OCI-LY7 (cell line): ENCODE data around the gene DNAJB5. TPM values are rescaled to one million over a fixed set of nuclear protein-coding genes. Genes with fewer than 3 reads are reported as not detected.

Experiments
- BruUV-seq: library from RNA; stranded (reverse); fragments of 400-500 nt; replicated peaks from 2 replicates; lab custom pipeline; 2021; lab: Mats Ljungman, UMichigan
- CTCF ChIA-PET: fragments of 300-600 bp; sonication (Branson Sonifier 250); formaldehyde crosslinking; loops from one replicate; lab custom pipeline; 2022; ENCODE audit warnings: antibody characterized with exemption; ENCODE audit not compliant: unreplicated experiment; lab: Charles Lee
- POLR2A ChIA-PET: fragments of 300-600 bp; sonication (Branson Sonifier 250); formaldehyde crosslinking; loops from one replicate; lab custom pipeline; 2022; ENCODE audit warnings: antibody characterized with exemption; lab: Charles Lee
- DNase-seq: peaks from one replicate; pipeline ENCODE4 v3.0.0-alpha.2; 2015; ENCODE audit warnings: low spot score
- H2AFZ ChIP-seq: fragments of 200-600 bp; sonication (generic), shearing (Covaris generic); 2 replicates; pipeline ENCODE4 v1.6.1; 2014; ENCODE audit warnings: mild to moderate bottlenecking, antibody characterized with exemption, low read length, moderate library complexity
- H3K27ac ChIP-seq: fragments of 200-600 bp; sonication (generic); 2 replicates; pipeline ENCODE4 v1.5.1; 2014; ENCODE audit warnings: mixed run types, low read depth, mild to moderate bottlenecking, moderate library complexity, low read length, inconsistent platforms; ENCODE audit not compliant: poor library complexity, severe bottlenecking
- H3K36me3 ChIP-seq: fragments of 200-600 bp; sonication (generic); 2 replicates; pipeline ENCODE4 v1.6.1; 2014; ENCODE audit warnings: mild to moderate bottlenecking, antibody characterized with exemption, low read length, moderate library complexity, mixed read lengths; ENCODE audit not compliant: insufficient read depth
- H3K4me1 ChIP-seq: fragments of 200-600 bp; sonication (generic); 2 replicates; pipeline ENCODE4 v1.5.1; 2014; ENCODE audit warnings: mild to moderate bottlenecking, low read length; ENCODE audit not compliant: insufficient read depth, poor library complexity, severe bottlenecking
- H3K4me2 ChIP-seq: fragments of 200-600 bp; sonication (generic); 2 replicates; pipeline ENCODE4 v1.6.1; 2014; ENCODE audit warnings: mild to moderate bottlenecking, low read length
- H3K4me3 ChIP-seq: fragments of 200-600 bp; sonication (generic); 2 replicates; pipeline ENCODE4 v1.5.1; 2014; ENCODE audit warnings: mild to moderate bottlenecking, low read depth, low read length; ENCODE audit not compliant: poor library complexity, severe bottlenecking
- H3K79me2 ChIP-seq: fragments of 200-600 bp; sonication (generic); 2 replicates; pipeline ENCODE4 v1.6.1; 2016; ENCODE audit warnings: low read depth, mild to moderate bottlenecking, low read length, moderate library complexity, mixed read lengths; ENCODE audit not compliant: insufficient read depth
- H3K9me2 ChIP-seq: fragments of 200-600 bp; sonication (generic); 2 replicates; pipeline ENCODE4 v1.6.1; 2016; ENCODE audit warnings: mild to moderate bottlenecking, low read length, mixed read lengths; ENCODE audit not compliant: insufficient read depth
- H3K9me3 ChIP-seq: fragments of 200-600 bp; sonication (generic); 2 replicates; pipeline ENCODE4 v1.6.1; 2014; ENCODE audit warnings: mild to moderate bottlenecking, mixed run types, low read length, mixed read lengths
- H4K20me1 ChIP-seq: fragments of 200-600 bp; sonication (generic); 2 replicates; pipeline ENCODE4 v1.6.1; 2014; ENCODE audit warnings: mild to moderate bottlenecking, antibody characterized with exemption, low read length, moderate library complexity, mixed read lengths; ENCODE audit not compliant: insufficient read depth
- CTCF ChIP-seq: fragments of 200-600 bp; sonication (generic); conservative IDR thresholded peaks from 2 replicates; pipeline ENCODE4 v1.5.1; 2014; ENCODE audit warnings: mild to moderate bottlenecking, antibody characterized with exemption, low read length, moderate library complexity, mixed read lengths
- EZH2phosphoT487 ChIP-seq: fragments of 200-600 bp; sonication (generic); IDR thresholded peaks from 2 replicates; pipeline ENCODE4 v1.6.1; 2018; ENCODE audit warnings: low read depth, borderline replicate concordance, mild to moderate bottlenecking, mixed run types, antibody characterized with exemption, low read length, moderate library complexity, mixed read lengths
- intact Hi-C: fragments of 100-400 bp; cut with micrococcal nuclease; formaldehyde crosslinking; loops from one replicate; pipeline ENCODE4 v1.10.0; 2022; ENCODE audit not compliant: unreplicated experiment
- total RNA-seq, 2 experiments: library from RNA; depleted of rRNA in 1 of 2; stranded (reverse); fragments of >200 nt in 1 of 2; shearing (Covaris generic) in 1 of 2; gene quantifications; 2 replicates each; pipeline ENCODE4 v1.2.3, GENCODE V29; 2014 to 2022

The DNAJB5 gene
- total RNA-seq, 2 experiments from 2014 or later, result 5.1 to 5.8 TPM

- peaks cover 55% of the 10 kb centered on the region for H3K4me1 ChIP-seq
- TF ChIP-seq CTCF (no peak), EZH2phosphoT487 (no peak)
- no peak overlapping the region for H3K27ac ChIP-seq
- no peaks in the 10 kb centered on the region for H3K9me3 ChIP-seq
- no peaks in the 10 kb centered on the region for H4K20me1 ChIP-seq
- peak overlapping the region; percentile 79 for H3K4me3 ChIP-seq
- peak overlapping the region; percentile 62; the same call in 1 of the 2 replicates for H2AFZ ChIP-seq
- CTCF ChIA-PET, result interaction anchor here (0.6 kb wide), 1 partner anchor 61 kb away, joined by 5 read pairs; no protein-coding TSS in a partner anchor
- H3K79me2 ChIP-seq, result no peaks in the 10 kb centered on the region
- peak; percentile 37 for DNase-seq
- no TSS peak for BruUV-seq
- POLR2A ChIA-PET, result interaction anchor here (0.5 to 1.9 kb wide), 3 partner anchors 37 to 376 kb away, joined by 3 to 5 read pairs (median 4); no protein-coding TSS in a partner anchor
- H3K36me3 ChIP-seq, result no peaks in the 10 kb centered on the region
- H3K4me2 ChIP-seq, result peak overlapping the region; percentile 77
- intact Hi-C loops, result loop anchor here (1.0 to 5.0 kb wide), 4 partner anchors 82 to 172 kb away; partner anchors contain the start of genes ATOSB, STOML2, UNC13B and VCP
- H3K9me2 ChIP-seq, result no peaks in the 10 kb centered on the region
These were observed 546 bp downstream of the DNAJB5 start for GRCh38 chr9:34989946-34990635.

GRCh38 chr9:34990908-34991606 lies 1.5 kb downstream of the DNAJB5 start:
- H3K4me2 ChIP-seq, result no peak overlapping the region
- CTCF ChIA-PET, result no interaction called here
- H3K27ac ChIP-seq, result no peak overlapping the region
- H4K20me1 ChIP-seq, result no peaks in the 10 kb centered on the region
- H2AFZ ChIP-seq, result no peak overlapping the region
- POLR2A ChIA-PET, result interaction anchor here (1.9 kb wide), 1 partner anchor 36 kb away, joined by 5 read pairs; no protein-coding TSS in a partner anchor
- no peak for TF ChIP-seq CTCF
- no peak for TF ChIP-seq EZH2phosphoT487
- no peaks in the 10 kb centered on the region for H3K36me3 ChIP-seq
- no peak for DNase-seq
- peaks cover 46% of the 10 kb centered on the region for H3K4me1 ChIP-seq
- intact Hi-C loops, result no loop called here
- H3K9me2 ChIP-seq, result no peaks in the 10 kb centered on the region
- BruUV-seq, result no TSS peak
- H3K4me3 ChIP-seq, result no peak overlapping the region
- H3K79me2 ChIP-seq, result no peaks in the 10 kb centered on the region
- no peaks in the 10 kb centered on the region for H3K9me3 ChIP-seq
